ENCODE results near the gene PLEKHN1.

PLEKHN1 gene

DNA sequence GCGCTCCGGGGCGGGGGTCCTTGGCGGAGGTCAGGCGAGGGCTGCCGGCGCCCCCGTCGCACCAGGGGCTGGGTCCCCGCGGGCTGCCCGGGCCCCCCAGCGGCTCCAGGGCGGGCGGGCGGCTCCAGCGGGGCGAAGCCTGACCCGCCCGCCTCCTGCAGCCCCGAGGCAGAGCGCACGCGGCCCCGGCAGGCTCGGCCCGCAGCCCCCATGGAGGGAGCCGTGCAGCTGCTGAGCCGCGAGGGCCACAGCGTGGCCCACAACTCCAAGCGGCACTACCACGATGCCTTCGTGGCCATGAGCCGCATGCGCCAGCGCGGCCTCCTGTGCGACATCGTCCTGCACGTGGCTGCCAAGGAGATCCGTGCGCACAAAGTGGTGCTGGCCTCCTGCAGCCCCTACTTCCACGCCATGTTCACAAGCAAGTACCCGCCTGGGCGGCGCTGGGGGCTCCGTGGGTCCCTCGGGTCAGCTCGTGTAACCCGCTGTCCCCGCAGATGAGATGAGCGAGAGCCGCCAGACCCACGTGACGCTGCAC, 5.1 kb upstream of the PLEKHN1 start:
- no peak for FAIRE-seq

DNA sequence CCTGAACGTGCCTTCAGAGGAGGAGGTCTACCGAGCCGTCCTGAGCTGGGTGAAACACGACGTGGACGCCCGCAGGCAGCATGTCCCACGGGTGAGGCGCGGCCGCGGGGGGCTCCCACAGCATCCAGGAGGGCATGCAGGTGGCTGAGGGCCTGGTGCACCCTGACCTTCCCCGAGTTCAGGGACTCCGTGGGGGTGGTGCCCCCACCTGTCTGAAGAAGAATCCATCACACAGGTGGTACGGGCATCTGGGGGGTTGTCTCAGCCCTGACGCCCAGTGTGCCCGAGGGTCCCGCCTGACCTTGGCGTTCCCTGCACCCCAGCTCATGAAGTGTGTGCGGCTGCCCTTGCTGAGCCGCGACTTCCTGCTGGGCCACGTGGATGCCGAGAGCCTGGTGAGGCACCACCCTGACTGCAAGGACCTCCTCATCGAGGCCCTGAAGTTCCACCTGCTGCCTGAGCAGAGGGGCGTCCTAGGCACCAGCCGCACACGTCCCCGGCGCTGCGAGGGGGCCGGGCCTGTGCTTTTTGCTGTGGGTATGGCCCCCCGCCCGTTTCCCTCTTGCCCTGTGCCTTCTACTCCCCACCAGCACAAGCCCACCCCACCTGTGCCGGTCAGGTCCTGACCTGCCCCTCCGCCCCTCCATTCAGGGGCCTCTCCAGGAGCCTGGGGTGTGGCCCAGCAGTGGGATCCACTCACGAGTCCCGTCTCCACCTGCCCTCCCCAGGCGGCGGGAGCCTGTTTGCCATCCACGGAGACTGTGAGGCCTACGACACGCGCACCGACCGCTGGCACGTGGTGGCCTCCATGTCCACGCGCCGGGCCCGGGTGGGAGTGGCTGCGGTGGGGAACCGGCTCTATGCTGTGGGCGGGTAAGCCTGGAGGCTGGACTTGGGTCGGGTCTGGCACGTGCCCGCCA, 3.6 kb upstream of the PLEKHN1 start:
- FAIRE-seq, result no peak

DNA sequence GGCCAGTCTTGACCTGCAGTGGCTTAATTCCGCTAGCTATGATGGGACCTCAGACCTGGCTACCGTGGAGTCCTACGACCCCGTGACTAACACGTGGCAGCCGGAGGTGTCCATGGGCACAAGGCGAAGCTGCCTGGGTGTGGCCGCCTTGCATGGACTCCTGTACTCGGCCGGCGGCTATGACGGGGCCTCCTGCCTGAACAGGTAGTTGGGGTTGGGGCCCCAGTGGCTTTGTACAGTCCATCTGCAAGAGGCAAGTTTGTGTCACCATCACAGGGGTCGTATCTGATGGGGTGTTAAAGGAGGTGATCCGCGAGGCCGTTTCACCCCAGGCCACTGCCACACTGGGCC, 3.0 kb upstream of the PLEKHN1 start:
- FAIRE-seq, result no peak

DNA sequence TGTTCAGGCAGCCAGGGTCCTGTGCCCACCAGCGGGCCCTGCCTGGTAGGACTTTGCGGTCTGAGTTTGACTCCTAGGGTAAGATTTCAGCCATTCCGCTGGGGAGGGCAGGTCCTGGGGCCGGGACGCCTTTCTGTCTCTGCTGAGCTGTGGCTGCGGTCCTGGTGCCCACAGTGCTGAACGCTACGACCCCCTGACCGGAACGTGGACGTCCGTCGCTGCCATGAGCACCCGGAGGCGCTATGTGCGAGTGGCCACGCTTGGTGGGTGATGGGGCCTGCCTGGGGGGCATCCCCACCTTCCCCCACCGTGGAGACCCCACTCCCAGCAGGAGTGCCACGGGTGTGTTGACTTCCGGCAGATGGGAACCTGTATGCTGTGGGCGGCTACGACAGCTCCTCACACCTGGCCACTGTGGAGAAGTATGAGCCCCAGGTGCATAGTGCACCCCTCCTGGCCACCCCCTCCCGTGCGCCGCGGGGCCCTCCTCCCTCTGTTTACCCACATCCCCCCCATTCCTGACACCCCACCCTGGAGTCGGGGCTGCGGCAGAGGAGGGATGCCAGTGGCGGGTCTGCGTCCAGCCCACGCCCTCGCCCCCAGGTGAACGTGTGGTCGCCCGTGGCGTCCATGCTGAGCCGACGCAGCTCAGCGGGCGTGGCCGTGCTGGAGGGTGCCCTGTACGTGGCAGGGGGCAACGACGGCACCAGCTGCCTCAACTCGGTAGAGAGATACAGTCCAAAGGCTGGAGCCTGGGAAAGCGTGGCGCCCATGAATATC, 2.3 kb upstream of the PLEKHN1 start:
- no peak for FAIRE-seq

DNA sequence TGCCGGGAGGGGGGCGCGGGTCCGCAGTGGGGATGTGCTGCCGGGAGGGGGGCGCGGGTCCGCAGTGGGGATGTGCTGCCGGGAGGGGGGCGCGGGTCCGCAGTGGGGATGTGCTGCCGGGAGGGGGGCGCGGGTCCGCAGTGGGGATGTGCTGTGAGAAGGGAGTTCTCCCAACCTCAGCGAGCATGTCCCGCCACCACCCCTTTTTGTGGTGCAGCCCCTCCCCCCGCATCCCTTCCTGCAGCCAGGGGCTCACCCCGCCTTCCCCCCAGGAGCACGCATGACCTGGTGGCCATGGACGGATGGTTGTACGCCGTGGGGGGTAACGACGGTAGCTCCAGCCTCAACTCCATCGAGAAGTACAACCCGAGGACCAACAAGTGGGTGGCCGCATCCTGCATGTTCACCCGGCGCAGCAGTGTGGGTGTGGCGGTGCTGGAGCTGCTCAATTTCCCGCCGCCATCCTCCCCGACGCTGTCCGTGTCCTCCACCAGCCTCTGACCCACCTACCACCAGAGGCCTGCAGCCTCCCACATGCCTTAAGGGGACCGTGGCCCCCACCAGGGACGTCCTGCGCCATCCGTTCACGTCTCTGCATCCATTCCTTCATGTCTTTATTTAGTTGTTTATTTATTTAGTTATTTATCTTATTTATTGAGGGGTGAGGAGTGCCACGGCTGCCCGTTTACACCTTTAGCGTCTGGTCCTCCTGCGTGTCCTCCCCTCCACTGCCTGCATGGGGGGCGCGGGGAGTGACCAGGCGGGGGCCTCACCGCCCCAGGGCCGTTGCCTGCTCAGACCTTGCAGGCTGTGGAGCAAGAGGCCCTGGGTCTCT, 1.4 kb upstream of the PLEKHN1 start:
- FAIRE-seq, result no peak

DNA sequence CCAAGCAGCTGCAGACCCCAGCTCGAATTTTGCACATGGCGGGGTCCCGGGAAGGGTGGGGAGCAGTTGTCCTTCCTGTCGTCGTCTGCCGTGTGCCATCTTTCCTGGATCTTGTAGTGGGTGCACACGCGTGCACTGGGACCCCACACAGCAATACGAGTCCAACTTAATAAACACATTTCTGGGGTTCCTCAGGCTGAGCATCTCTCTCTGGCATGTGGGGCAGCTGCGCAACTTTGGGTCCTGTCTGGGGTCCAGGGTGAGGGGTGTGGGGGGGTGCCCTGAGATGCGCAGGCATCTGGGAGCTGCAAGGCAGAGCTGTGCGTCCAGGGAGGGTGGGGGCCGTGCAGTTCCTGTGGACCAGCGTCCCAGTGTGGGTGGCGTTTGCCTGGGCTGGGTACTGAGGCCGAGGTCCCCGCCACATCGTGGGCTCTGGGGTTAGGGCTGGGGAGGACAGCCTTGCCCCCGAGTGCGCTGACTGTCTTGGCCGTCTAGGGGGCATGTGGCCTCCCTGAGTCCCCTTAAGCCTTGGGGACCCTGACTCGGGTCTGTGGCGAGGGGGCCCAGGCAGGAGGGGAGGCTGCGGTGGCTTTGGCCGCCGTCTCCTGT, 652 bp upstream of the PLEKHN1 start:
- no peak for FAIRE-seq

DNA sequence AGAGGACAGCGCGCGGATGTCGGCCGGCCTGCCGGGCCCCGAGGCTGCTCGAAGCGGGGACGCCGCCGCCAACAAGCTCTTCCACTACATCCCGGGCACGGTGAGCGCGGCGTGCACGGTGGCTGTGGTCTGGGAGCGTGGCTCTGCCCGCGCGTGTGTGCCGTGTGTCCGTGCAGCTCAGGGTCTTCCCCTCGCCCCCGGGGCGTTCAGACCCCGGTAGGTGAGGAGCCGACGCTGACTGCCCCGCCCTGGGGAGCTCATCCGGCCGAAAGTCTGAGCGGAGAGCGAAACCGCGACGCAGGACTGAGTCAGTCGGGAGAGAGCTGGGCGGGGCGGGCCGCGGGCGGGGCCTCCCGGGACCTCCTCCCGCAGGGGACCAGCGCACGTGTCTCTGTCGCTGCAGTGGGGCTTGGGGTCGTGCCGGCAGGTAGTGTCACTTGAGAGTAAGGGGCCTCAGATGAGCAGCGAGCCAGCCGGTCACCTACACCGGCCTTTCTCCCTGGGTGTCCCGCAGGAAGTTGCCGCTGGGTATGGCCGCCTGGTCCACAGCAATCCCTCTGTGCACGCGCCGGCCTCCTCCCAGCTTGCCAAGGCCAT, 520 bp downstream of the PLEKHN1 start:
- no peak for FAIRE-seq

DNA sequence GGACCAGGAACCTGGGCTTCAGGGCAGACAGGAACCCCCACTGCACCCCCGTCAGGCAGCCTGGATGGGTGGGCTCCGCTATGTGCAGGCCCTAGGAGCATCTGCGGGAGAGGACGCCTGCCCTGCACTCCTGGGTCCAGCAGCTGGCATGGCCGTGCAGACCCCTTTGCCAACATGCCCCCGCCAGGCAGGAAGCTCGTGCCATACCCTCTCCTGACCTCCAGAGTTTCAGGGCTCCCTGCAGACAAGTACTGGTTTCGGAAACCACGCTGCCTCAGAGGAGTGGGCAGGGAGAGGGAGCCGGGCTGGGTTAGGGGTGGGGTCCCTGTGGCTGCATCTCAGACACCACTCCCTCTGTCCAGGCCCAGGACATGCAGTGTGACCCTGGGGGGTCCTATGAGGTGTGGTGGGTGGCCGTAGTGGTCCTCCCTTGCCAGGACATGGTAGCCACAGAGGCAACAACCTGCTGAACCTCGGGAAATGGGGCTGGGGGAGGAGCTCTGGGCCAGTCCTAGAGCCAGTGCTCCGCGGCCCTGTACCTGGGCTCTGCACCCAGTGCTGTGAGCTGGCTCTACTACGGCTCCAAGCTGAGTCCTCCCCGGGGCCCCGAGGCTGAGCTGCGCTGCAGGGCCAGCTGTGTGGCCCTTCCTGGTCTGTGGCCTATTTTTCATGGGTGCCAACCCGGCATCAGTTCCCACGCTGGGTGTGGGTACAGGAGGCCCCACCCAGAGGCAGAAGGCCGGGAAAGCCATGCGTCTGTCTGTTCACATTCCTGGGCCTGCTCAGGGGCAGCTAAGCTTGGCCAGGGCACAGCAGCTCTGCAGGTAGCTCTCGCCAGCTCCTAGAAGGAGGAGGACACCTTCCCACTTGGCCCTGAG, 1.4 kb downstream of the PLEKHN1 start:
- no peak for FAIRE-seq

DNA sequence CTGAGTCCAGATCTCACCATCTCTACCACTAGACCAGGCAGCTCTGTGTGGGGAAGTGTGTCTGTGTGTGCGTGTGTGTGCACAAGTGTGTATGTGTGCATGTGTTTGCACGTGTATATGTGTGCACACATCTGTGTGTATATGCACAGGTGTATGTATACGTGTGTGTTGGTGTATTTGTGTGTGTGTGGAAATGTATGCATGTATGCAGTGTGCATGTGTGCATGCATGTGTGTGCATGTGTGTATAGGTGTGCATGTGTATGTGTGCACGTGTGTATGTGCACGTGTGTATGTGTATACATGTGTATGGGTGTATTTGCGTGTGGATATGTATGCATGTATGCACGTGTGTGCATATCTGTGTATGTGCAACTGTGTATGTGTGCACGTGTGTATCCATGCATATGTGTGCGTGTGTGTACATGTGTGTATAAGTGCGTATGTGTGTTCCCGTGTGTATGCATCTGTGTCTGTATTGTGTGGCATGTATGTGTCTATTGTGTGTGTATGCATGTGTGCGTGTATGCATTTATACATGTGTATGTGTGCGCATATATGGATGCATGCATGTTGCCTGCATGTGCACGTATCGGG, 3.1 kb downstream of the PLEKHN1 start:
- FAIRE-seq, result no peak

DNA sequence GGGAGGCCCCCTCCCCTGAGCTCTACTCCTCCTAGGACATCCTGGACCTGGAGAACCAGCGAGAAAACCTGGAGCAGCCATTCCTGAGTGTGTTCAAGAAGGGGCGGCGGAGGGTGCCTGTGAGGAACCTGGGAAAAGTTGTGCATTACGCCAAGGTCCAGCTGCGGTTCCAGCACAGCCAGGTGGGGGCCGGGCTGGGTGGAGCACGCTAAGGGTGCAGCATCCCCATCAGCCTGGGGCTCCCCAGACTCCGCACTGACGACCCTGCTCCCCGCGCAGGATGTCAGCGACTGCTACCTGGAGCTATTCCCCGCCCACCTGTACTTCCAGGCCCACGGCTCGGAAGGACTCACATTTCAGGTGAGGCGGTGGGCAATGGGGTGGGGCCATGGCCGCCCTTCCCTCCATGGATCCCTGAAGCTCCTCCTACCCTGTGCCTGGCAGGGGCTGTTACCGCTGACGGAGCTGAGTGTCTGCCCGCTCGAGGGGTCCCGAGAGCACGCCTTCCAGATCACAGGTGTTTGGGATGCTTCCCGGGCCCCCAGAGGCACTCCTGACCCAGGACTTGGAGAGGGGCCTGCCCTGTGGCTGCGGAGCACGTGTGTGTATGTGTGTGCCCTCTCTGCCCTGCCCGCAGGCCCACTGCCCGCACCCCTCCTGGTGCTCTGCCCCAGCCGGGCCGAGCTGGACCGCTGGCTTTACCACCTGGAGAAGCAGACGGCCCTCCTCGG, 4.1 kb downstream of the PLEKHN1 start:
- no peak for FAIRE-seq

DNA sequence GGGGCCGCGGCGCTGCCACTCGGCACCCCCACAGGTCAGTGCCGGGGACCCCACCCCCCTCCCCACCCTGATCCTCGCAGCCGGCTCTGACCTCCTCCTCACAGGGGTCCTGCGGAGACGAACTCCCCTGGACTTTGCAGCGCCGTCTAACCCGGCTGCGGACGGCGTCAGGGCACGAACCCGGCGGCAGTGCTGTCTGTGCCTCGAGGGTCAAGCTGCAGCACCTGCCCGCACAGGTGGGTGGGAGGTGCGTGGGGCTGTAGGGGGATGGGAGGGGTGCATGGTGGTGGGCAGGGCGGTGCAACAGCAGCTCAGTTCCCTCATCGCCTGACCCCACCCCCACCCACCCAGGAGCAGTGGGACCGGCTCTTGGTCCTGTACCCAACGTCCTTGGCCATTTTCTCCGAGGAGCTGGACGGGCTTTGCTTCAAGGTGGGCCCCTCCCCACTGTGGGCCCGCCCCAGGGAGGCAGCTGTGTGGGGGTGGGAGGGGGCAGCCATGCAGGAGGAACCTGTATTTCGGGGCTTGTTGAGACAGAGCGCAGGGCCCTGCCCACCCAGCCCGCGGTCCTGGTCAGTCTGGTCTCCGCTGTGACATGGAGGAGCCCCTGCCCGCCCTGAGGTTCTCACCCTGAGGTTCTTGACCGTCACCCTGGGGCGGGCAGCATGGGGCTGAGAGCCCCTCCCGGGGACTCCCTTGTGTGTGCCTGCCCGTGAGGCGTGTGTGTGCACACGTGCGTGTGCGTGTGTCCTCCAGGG, 4.9 kb downstream of the PLEKHN1 start:
- no peak for FAIRE-seq

DNA sequence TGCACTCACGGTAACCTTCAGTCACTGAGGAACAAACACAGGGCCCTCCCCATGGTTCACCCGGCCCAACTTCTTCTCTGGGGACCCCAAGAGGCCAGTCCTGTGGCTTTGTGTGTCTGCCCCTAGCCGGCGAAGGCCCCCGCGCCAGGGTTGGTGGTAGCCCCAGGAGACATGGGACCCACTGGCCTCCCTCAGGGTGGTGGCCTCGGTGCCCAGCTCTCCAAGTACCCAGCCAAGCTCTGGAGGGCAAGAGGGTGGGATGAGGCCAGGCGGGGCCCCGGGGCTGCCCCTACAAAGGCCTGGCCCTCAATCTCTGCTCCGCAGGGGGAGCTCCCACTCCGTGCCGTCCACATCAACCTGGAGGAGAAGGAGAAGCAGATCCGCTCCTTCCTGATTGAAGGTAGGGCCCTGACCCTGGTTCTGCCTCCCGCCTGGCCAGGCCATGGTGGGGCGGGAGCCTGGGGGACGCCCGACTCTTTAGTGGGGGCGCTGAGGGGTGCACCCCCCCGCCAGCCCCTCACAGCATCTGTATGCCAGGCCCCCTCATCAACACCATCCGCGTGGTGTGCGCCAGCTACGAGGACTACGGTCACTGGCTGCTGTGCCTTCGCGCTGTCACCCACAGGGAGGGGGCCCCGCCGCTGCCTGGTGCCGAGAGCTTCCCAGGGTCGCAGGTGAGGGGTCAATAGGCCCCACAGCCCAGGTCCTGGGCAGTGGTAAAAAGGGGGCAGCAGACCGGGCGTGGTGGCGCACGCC, 5.6 kb downstream of the PLEKHN1 start:
- no peak for FAIRE-seq

DNA sequence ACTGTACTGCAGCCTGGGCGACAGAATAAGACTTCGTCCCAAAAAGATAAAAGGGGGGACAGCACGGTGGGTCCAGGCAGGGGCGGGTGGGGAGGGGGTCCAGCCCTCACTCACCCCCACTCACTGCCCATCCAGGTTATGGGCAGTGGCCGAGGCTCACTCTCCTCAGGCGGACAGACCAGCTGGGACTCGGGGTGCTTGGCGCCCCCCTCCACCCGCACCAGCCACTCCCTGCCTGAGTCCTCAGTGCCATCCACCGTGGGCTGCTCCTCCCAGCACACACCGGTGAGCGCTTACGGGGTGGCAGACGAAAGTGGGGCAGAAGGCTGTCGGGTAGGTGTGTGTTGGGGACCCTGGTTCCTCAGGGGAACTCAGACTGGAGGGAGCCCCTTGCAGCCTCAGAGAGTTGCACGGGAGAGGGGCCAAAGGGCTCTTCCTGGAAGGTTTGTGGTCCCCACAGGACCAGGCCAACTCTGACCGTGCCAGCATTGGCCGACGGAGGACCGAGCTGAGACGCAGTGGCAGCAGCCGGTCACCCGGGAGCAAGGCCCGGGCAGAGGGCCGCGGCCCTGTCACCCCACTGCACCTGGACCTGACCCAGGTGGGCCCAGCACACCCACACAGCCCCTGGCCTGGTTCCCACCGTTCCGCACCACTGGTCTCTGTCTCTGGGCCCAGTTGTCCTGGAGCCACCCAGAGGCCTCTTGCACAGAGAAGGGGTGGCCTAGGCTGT, 6.6 kb downstream of the PLEKHN1 start:
- no peak for FAIRE-seq

DNA sequence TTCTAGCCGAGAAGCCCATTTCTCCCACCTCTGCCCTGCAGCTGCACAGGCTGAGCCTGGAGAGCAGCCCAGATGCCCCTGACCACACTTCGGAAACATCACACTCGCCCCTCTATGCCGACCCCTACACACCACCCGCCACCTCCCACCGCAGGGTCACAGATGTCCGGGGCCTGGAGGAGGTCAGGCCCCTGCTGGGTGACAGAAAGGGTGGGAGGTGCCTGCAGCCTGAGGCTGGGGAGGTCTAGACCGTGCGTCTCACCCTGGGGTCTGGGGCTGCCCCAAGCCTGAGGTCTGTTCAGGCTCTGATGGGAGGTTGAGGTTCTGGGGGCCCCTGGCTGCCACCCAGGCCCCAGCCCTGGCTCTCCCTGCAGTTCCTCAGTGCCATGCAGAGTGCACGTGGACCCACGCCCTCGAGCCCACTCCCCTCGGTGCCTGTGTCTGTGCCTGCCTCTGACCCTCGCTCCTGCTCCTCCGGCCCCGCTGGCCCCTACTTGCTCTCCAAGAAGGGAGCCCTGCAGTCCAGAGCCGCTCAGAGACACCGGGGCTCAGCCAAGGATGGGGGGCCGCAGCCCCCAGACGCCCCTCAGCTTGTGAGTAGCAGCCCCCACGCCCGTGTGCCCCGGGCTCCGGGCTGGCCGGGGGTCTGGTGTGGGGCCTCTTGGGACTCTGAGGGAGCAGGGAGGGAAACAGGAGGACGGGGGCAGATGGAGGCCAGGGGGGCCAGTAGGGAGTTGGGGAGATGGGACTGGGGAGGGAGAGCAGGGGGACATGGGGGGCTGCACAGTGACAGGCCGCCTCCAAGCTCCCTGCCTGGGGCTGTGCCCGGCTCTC, 7.4 kb downstream of the PLEKHN1 start:
- no peak for FAIRE-seq

DNA sequence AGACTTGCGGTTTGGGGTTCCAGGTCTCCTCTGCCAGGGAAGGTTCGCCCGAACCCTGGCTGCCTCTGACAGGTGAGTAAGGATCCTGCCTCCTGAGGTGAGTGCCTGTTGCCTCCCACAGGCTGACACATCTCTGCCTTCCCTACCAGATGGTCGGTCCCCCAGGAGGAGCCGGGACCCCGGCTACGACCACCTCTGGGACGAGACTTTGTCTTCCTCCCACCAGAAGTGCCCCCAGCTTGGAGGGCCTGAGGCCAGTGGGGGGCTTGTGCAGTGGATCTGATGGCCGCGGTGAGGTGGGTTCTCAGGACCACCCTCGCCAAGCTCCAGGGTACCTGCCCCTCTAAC, 8.0 kb downstream of the PLEKHN1 start:
- FAIRE-seq, result no peak

DNA sequence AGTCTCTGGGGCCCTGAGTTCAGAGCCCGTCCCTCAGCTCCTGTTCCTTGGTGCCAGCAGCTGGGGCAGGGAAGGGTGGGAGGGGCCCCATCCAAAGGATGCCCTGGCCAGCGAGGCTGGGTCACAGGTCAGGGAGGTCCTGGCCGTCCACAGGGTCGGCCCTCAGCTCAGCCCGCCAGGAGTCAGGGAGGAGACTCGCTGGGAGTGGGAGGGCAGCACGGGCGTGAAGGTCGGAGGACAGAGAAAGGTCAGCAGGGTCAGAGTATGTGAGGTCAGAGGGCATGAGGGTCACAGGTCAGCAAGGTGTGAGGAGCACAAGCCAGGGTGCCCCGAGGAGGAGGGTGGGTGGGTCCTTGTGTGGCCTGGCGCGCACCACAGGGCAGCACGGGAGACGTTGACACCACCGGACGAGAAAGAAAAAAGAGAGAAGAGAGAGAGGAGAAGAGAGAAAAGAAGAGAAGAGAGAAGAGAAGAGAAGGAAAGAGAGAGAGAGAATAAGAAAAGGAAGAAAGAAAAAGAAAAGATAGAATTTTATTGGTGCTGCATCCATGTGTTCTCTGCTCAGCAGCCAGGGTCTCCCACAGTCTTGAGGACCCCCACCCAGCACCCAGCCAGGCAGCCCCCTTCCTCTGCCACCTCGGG, 8.5 kb downstream of the PLEKHN1 start:
- no peak for FAIRE-seq
